Keratinocyte (primary cell): ENCODE results near the gene ZBTB44. TPM values are rescaled to one million over a fixed set of nuclear protein-coding genes. Genes with fewer than 3 reads are reported as not detected.

ENCODE experiments used
- DNase-seq: peaks from one replicate; pipeline ENCODE4 v3.0.0-alpha.2; 2011; ENCODE audit warnings: low read depth, missing footprints, low spot score
- FAIRE-seq: peaks from 2 replicates; lab custom pipeline; 2011; peaks lifted over from hg19 to GRCh38; lab: Jason Lieb, UNC
- H2AFZ ChIP-seq: 2 replicates; pipeline ENCODE4 v1.6.0; 2012; ENCODE audit warnings: low read length, control low read depth, inconsistent platforms; ENCODE audit not compliant: control insufficient read depth
- H3K27ac ChIP-seq: 2 replicates; pipeline ENCODE4 v1.5.1; 2011; ENCODE audit warnings: low read length; ENCODE audit not compliant: control insufficient read depth, insufficient read depth
- H3K27me3 ChIP-seq: 3 replicates; pipeline ENCODE4 v1.6.0; 2011; ENCODE audit warnings: low read length; ENCODE audit not compliant: control insufficient read depth, insufficient read depth; ENCODE audit errors: extremely low read depth
- H3K36me3 ChIP-seq, 2 experiments: 2 replicates in 1 of 2; 3 replicates in 1 of 2; pipeline ENCODE4 v1.5.1; 2011; ENCODE audit warnings: low read length in 2 of 2, mild to moderate bottlenecking in 1 of 2; ENCODE audit not compliant: control insufficient read depth in 2 of 2, insufficient read depth in 2 of 2; ENCODE audit errors: extremely low read depth in 1 of 2
- H3K4me1 ChIP-seq: 3 replicates; pipeline ENCODE4 v1.5.1; 2011; ENCODE audit warnings: low read length; ENCODE audit not compliant: control insufficient read depth, insufficient read depth; ENCODE audit errors: extremely low read depth
- H3K4me2 ChIP-seq: 3 replicates; pipeline ENCODE4 v1.6.0; 2011; ENCODE audit warnings: low read depth, low read length; ENCODE audit not compliant: control insufficient read depth, insufficient read depth; ENCODE audit errors: extremely low read depth
- H3K4me3 ChIP-seq, 3 experiments: fragments of 200-600 bp in 1 of 3; sonication (generic) in 1 of 3; 2 replicates in 2 of 3; 3 replicates in 1 of 3; pipeline ENCODE4 v1.5.1; 2011 to 2016; ENCODE audit warnings: low read length in 3 of 3, mild to moderate bottlenecking in 3 of 3, control low read depth in 2 of 3, inconsistent platforms in 1 of 3, low read depth in 1 of 3, mixed read lengths in 1 of 3, mixed run types in 1 of 3, moderate library complexity in 1 of 3; ENCODE audit not compliant: control insufficient read depth in 2 of 3, insufficient read depth in 2 of 3; ENCODE audit errors: extremely low read depth in 1 of 3
- H3K79me2 ChIP-seq: 2 replicates; pipeline ENCODE4 v1.6.0; 2012; ENCODE audit warnings: low read length; ENCODE audit not compliant: control insufficient read depth, insufficient read depth
- H3K9ac ChIP-seq: 3 replicates; pipeline ENCODE4 v1.6.0; 2011; ENCODE audit warnings: low read length; ENCODE audit not compliant: control insufficient read depth, insufficient read depth; ENCODE audit errors: extremely low read depth
- H3K9me1 ChIP-seq: 3 replicates; pipeline ENCODE4 v1.6.0; 2011; ENCODE audit warnings: low read length; ENCODE audit not compliant: control insufficient read depth, insufficient read depth; ENCODE audit errors: extremely low read depth
- H3K9me3 ChIP-seq: 2 replicates; pipeline ENCODE4 v1.5.1; 2012; ENCODE audit warnings: low read depth, low read length; ENCODE audit not compliant: control insufficient read depth
- H4K20me1 ChIP-seq: 3 replicates; pipeline ENCODE4 v1.6.0; 2011; ENCODE audit warnings: low read length; ENCODE audit not compliant: control insufficient read depth, insufficient read depth; ENCODE audit errors: extremely low read depth
- CTCF ChIP-seq, 3 experiments: IDR thresholded peaks in 1 of 3; conservative IDR thresholded peaks in 1 of 3; optimal IDR thresholded peaks in 1 of 3; 2 replicates in 2 of 3; 3 replicates in 1 of 3; pipeline versions ENCODE3 to v1.5.1; 2011; ENCODE audit warnings: low read length in 3 of 3, mild to moderate bottlenecking in 3 of 3, moderate library complexity in 2 of 3, control low read depth in 1 of 3, inconsistent platforms in 1 of 3; ENCODE audit not compliant: insufficient read depth in 2 of 3; ENCODE audit errors: extremely low read depth in 1 of 3
- EZH2 ChIP-seq: IDR thresholded peaks from one replicate; pipeline ENCODE4 v1.6.1; 2012; ENCODE audit warnings: inconsistent platforms, mild to moderate bottlenecking, low read length, moderate library complexity
- dilution Hi-C: fragments of 300-500 bp; cut with MboI; formaldehyde crosslinking; loops from one replicate; pipeline ENCODE4 v1.7.0; 2020; ENCODE audit warnings: low sequenced_read_pairs; ENCODE audit not compliant: extremely low pct_ligation_motif_present
- polyA plus RNA-seq, 5 experiments: library from polyadenylated mRNA; depleted of rRNA in 3 of 5; stranded (reverse) in 3 of 5; stranded (forward) in 1 of 5; unstranded in 1 of 5; fragments of >200 nt; gene quantifications; 1 replicate in 1 of 5; 2 replicates in 3 of 5; 3 replicates in 1 of 5; pipeline versions ENCODE4 v1.2.1 to v1.2.3, GENCODE V29; 2011 to 2012; ENCODE audit warnings: missing spikeins in 2 of 5, low read depth in 1 of 5, low replicate concordance in 1 of 5

ZBTB44 gene
- polyA plus RNA-seq, 1 donor (not counting 4 experiments of a cell fraction or from before 2014, with no cell fraction given) = 16.8 TPM

- H3K9ac ChIP-seq = no peak overlapping the region
- H3K27ac ChIP-seq = no peak overlapping the region
- peaks cover 14 to 34% of the 10 kb centered on the region in 2 experiments for H3K36me3 ChIP-seq
- no peaks in the 10 kb centered on the region for H3K9me1 ChIP-seq
- H3K9me3 ChIP-seq = no peaks in the 10 kb centered on the region
- H3K4me1 ChIP-seq = no peaks in the 10 kb centered on the region
- H3K79me2 ChIP-seq = no peaks in the 10 kb centered on the region
- DNase-seq = no peak
- no peak overlapping the region for H3K4me2 ChIP-seq
- TF ChIP-seq EZH2 (no peak), CTCF (optimal IDR thresholded peaks at IDR 0.05 in 1 of 3, IDR thresholded peaks at IDR 0.05 in 1 of 3, conservative IDR thresholded peaks at IDR 0.05 in 1 of 3; ENCODE audit: extremely low read depth in 1 of 3, insufficient read depth in 2 of 3, low read length in 3 of 3) (no peak)
- dilution Hi-C loops = no loop called here
- no peaks in the 10 kb centered on the region for H3K27me3 ChIP-seq
- no peak overlapping the region for H3K4me3 ChIP-seq
- no peak for FAIRE-seq
- H2AFZ ChIP-seq = no peak overlapping the region
- no peaks in the 10 kb centered on the region for H4K20me1 ChIP-seq
Observed at GRCh38 chr11:130206141-130206540, 108.6 kb downstream of the ZBTB44 start.

- no peak overlapping the region for H3K9ac ChIP-seq
- H3K9me1 ChIP-seq = no peaks in the 10 kb centered on the region
- dilution Hi-C loops = no loop called here
- H3K9me3 ChIP-seq = no peaks in the 10 kb centered on the region
- no peak overlapping the region for H3K4me2 ChIP-seq
- no peak overlapping the region for H2AFZ ChIP-seq
- no peak for TF ChIP-seq EZH2
- no peak for TF ChIP-seq CTCF (optimal IDR thresholded peaks at IDR 0.05 in 1 of 3, IDR thresholded peaks at IDR 0.05 in 1 of 3, conservative IDR thresholded peaks at IDR 0.05 in 1 of 3; ENCODE audit: extremely low read depth in 1 of 3, insufficient read depth in 2 of 3, low read length in 3 of 3)
- no peaks in the 10 kb centered on the region for H4K20me1 ChIP-seq
- no peaks in the 10 kb centered on the region for H3K79me2 ChIP-seq
- H3K4me3 ChIP-seq = no peak overlapping the region
- DNase-seq = no peak
- no peaks in the 10 kb centered on the region for H3K27me3 ChIP-seq
- FAIRE-seq = no peak
- H3K4me1 ChIP-seq = no peaks in the 10 kb centered on the region
- no peak overlapping the region for H3K27ac ChIP-seq
- H3K36me3 ChIP-seq = peaks cover 14 to 38% of the 10 kb centered on the region in 2 experiments
Observed at GRCh38 chr11:130204703-130205095, 110.0 kb downstream of the ZBTB44 start.
